Vagina (tissue), 2 donors: Measurements from ENCODE around the gene CARHSP1.

ENCODE experiments used
- CTCF ChIP-seq, 3 experiments: fragments of 450-650 bp in 2 of 3; fragments of 200-600 bp in 1 of 3; sonication (generic) in 1 of 3; IDR thresholded peaks; one replicate each; pipeline ENCODE4 v1.5.1; 2017 to 2019; ENCODE audit warnings: antibody characterized with exemption in 3 of 3, mild to moderate bottlenecking in 2 of 3, moderate library complexity in 2 of 3
- POLR2AphosphoS5 ChIP-seq, 2 donors: sonication (generic); formaldehyde crosslinking; IDR thresholded peaks; one replicate each; pipeline ENCODE4 v1.9.0; 2017; ENCODE audit warnings: antibody characterized with exemption in 2 of 2, mild to moderate bottlenecking in 2 of 2, low read depth in 1 of 2; ENCODE audit not compliant: insufficient read depth in 1 of 2

- TF ChIP-seq CTCF (IDR thresholded peaks at IDR 0.05) (no peak), POLR2AphosphoS5 (IDR thresholded peaks at IDR 0.05; ENCODE audit: insufficient read depth in 1 of 2, low read depth in 1 of 2) (no peak)
These were observed 18.6 kb upstream of the CARHSP1 start for GRCh38 chr16:8887431-8887765.
